GM21360 (cell line): Measurements from ENCODE around the gene CD4.

Experiments
- ATAC-seq: cut with Tn5 transposase; IDR thresholded peaks from one replicate; pipeline ENCODE4 v1.9.1; 2021; ENCODE audit warnings: mild to moderate bottlenecking, moderate library complexity; ENCODE audit not compliant: unreplicated experiment

The CD4 gene

GRCh38 chr12:6809056-6809455 is 19.7 kb downstream of the CD4 start:
- ATAC-seq: no peak

GRCh38 chr12:6810758-6811157 is 21.4 kb downstream of the CD4 start:
- ATAC-seq: no peak

GRCh38 chr12:6813363-6813762 is 24.0 kb downstream of the CD4 start:
- ATAC-seq: no peak

- no peak for ATAC-seq
Measured at GRCh38 chr12:6816598-6816997, 27.3 kb downstream of the CD4 start.

- no peak for ATAC-seq
Measured at GRCh38 chr12:6817098-6817497, 27.8 kb downstream of the CD4 start.

GRCh38 chr12:6817662-6818157 is 28.4 kb downstream of the CD4 start:
- no peak for ATAC-seq

GRCh38 chr12:6818222-6818621 is 28.9 kb downstream of the CD4 start:
- no peak for ATAC-seq

GRCh38 chr12:6818645-6819044 is 29.3 kb downstream of the CD4 start:
- ATAC-seq: no peak

GRCh38 chr12:6819106-6820030 is 30.0 kb downstream of the CD4 start:
- ATAC-seq: no peak

GRCh38 chr12:6820166-6820565 is 30.8 kb downstream of the CD4 start:
- no peak for ATAC-seq

GRCh38 chr12:6821591-6822425 is 32.5 kb downstream of the CD4 start, which contains the start of gene GPR162:
Gene GPR162, plus strand, starts transcription at chr12:6821821. Its CDS starts 2,078 bp downstream, at chr12:6823899.
- no peak for ATAC-seq

GRCh38 chr12:6822426-6823135 is 33.3 kb downstream of the CD4 start:
- ATAC-seq: no peak

GRCh38 chr12:6823182-6824084 is 34.1 kb downstream of the CD4 start:
- no peak for ATAC-seq

- ATAC-seq: no peak
Measured at GRCh38 chr12:6824085-6824775, 34.9 kb downstream of the CD4 start.

GRCh38 chr12:6824901-6825381 is 35.6 kb downstream of the CD4 start:
- ATAC-seq: no peak

GRCh38 chr12:6825398-6826124 is 36.2 kb downstream of the CD4 start:
- ATAC-seq: no peak

- ATAC-seq: no peak
Measured at GRCh38 chr12:6826125-6826733, 36.9 kb downstream of the CD4 start.
